ENCODE measurements around the gene H19.

- TF ChIP-seq POLR2A (IDR thresholded peaks at IDR 0.05; ENCODE audit: low read depth, low read length) (no peak), TAF1 (IDR thresholded peaks at IDR 0.05; ENCODE audit: borderline replicate concordance, low read depth, low read length) (no peak)
Observed at GRCh38 chr11:1994121-1994520, 3.5 kb downstream of the H19 start.

Measured in GM12892 (cell line).